GM12865 (cell line): ENCODE measurements around the gene TGOLN2.

ENCODE experiments used
- DNase-seq: peaks from one replicate; pipeline ENCODE4 v3.0.0; 2010; ENCODE audit warnings: low read depth
- H3K4me3 ChIP-seq: 2 replicates; pipeline ENCODE4 v1.5.1; 2011; ENCODE audit warnings: mild to moderate bottlenecking, low read depth, low read length, control low read depth
- TF ChIP-seq, protein P1 (sequence below): IDR thresholded peaks from 2 replicates; pipeline ENCODE4 v1.5.1; 2011; ENCODE audit warnings: low read length, control low read depth, low read depth, inconsistent platforms; ENCODE audit not compliant: insufficient read depth; ENCODE audit errors: missing control alignments

The TGOLN2 gene

DNA sequence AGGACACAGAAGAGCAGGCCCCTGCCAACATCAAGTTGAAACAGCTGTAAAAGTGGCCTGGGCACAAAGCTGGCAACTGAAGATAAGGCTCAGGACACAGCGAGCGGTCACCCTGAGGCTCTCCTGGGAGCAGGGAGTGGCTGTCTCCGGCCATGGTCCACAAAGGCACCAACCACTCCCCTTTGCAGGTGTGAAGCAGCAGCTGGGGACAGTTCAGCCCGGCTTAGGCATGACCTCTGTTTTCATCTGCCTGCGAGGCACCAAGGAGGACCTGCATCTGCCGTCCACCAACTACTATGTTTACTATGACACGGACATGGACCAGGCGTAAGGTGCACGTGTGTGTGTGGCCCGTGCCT is 12.9 kb downstream of the TGOLN2 start:
- no peak for DNase-seq
- TF ChIP-seq, protein P1, sequence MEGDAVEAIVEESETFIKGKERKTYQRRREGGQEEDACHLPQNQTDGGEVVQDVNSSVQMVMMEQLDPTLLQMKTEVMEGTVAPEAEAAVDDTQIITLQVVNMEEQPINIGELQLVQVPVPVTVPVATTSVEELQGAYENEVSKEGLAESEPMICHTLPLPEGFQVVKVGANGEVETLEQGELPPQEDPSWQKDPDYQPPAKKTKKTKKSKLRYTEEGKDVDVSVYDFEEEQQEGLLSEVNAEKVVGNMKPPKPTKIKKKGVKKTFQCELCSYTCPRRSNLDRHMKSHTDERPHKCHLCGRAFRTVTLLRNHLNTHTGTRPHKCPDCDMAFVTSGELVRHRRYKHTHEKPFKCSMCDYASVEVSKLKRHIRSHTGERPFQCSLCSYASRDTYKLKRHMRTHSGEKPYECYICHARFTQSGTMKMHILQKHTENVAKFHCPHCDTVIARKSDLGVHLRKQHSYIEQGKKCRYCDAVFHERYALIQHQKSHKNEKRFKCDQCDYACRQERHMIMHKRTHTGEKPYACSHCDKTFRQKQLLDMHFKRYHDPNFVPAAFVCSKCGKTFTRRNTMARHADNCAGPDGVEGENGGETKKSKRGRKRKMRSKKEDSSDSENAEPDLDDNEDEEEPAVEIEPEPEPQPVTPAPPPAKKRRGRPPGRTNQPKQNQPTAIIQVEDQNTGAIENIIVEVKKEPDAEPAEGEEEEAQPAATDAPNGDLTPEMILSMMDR, result no peak
- no peak overlapping the region for H3K4me3 ChIP-seq

DNA sequence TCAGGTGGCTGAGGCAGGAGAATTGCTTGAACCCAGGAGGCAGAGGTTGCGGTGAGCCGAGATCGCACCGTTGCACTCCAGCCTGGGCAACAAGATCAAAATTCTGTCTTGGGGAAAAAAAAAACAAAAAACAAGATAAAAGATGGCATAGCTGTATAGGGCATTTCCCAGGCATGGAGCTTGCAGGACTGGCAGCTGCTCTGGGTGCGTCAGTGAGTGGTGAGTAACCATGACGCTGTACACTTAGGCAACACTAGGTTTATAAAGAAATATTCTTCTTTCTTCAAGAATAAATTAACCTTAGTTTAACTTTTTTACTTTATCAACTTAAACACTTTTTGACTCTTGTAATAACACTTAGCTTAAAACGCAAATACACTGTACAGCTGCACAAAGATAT is 15.4 kb downstream of the TGOLN2 start:
- TF ChIP-seq, protein P1, result no peak
- no peak for DNase-seq
- H3K4me3 ChIP-seq, result no peak overlapping the region

DNA sequence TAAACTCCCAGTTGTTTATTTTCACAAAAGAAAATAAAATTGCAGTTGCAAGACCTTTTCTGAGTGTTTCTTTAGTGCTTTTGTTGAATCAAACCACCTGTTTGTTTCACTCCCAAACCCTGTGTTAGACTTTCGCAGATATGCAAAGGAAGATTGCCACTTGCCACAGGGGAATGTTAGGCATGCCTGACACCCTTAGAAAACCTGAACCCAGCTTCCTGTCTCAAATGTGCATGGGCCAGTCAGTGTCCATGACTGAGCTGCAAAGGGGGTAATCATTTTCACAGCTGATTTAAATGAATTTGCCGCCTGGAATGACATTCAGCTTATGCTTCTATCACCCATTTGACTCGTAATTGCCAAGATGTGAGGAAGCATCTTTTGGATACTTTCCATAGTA is 17.5 kb downstream of the TGOLN2 start:
- TF ChIP-seq, protein P1, result no peak
- DNase-seq, result peak; percentile 51
- H3K4me3 ChIP-seq, result no peak overlapping the region

DNA sequence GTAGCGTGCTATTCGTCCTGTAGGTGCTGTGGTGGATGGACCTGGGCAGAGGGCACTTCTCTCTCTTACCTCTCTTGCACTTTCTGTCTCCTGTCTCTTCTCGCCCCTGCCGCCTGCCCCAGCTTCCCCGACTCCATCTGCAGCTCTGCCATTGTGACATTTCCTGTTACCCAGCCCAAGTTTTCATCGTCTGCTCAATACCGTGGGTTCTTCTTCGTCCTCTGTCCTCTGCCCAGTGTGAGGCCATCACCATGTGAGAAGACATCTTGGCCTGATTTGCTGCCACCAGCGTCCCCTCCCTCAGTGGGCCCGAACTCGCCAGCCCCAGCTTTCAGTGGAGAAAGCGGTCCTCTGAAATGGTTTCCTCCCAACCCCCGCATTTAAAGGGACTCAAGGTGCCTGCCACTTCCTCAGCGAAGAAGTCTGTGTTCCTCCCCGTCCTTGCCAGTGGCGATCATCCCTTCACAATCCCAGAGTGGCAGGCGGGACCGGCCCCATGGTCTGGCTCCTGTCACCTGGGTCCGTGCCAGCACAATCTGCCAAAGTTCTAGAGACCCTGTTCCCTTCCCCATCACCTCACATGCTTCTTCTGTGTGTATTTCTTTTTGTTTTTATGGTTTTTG is 18.0 kb downstream of the TGOLN2 start:
- no peak for DNase-seq
- TF ChIP-seq, protein P1, result no peak

DNA sequence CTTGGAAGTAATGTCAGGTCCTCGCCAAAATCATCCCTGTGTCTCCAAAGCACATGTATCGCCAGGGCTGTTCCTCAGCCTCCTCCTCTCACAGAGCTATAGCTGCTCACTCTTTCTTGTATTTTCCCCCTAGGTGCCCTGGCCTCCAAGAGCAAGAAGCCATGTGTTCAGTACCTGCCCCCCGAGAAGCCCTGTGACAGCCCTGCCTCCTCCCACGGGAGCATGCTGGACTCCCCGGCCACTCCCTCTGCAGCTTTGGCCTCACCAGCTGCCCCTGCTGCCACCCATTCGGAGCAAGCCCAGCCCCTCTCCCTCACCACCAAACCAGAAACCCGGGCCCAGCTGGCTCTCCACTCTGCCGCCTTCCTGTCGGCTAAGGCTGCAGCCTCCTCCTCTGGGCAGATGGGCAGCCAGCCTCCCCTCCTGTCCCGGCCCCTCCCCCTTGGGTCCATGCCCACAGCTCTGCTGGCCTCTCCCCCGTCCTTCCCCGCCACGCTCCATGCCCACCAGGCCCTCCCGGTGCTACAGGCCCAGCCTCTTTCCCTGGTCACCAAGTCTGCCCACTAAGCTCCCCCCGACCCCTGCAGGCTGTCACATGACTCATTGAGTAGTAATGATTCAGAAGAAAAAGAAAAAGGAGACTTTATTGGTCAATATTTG is 18.8 kb downstream of the TGOLN2 start:
- peak; percentile 26 for DNase-seq
- no peak overlapping the region for H3K4me3 ChIP-seq
- TF ChIP-seq, protein P1, result no peak

More for the DNA sequence above, 18.0 kb downstream of the TGOLN2 start:
- no peak overlapping the region for H3K4me3 ChIP-seq

DNA sequence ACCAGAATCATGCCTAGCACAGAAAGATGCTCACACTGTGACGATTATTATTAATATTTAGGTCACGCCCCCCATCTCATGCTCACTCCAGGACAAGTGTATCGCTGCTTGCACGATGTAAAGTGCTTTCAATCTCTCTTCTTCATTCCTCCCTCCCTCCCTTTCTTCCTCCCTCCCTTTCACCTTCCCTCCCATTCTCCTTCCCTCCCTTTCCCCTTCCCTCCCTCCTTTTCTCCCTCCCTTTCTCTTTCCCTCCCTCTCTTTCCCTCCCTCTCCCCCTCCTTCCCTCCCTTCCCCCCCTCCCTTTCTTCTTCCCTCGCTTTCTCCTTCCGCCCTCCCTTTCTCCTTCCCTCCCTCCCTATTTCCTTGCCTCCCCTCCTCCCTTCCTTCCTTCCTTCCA is 19.6 kb downstream of the TGOLN2 start:
- H3K4me3 ChIP-seq, result no peak overlapping the region
- TF ChIP-seq, protein P1, result no peak
- no peak for DNase-seq

DNA sequence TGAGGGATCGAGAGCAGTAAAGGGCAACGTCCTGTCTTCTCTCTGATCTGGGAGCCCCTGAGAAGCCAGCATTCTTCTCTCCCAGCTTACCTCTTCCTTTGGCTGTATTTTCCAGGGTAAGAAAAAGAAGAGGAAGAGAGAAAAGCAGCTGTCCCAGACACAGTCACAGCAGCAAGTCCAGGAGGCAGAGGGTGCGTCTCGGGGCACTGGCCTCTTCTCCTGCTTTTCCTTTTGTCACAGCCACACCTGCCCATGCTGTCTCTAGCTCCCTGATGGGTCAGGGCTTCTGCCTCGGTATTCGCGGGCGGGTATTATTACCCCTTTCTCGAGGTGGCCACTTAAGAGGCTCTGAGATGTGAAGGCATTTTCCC is 20.3 kb downstream of the TGOLN2 start:
- TF ChIP-seq, protein P1, result no peak
- no peak for DNase-seq
- H3K4me3 ChIP-seq, result no peak overlapping the region
